GM12874 (cell line): ENCODE results near the gene JMY.

Experiments used
- TF ChIP-seq, protein P1 (sequence below): IDR thresholded peaks from 2 replicates; pipeline ENCODE4 v1.5.1; 2011; ENCODE audit warnings: low read depth, mild to moderate bottlenecking, control low read depth, low read length, moderate library complexity; ENCODE audit not compliant: insufficient read depth

Gene JMY

DNA sequence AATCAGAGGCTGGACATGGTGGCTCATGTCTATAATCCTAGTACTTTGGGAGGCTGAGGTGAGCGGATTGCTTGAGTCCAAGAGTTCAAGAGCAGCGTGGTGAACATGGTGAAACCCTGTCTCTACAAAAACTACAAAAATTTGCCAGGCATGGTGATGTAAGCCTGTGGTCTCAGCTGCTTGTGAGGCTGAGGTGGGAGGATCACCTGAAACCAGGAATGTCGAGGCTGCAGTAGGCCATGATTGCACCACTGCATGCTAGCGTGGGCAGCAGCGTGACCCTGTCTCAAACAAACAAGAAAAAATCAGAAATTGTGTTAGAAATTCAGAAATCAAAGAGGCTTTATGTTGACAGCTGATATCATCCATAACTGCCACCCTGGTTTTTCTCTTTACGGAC, 21.4 kb downstream of the JMY start:
- TF ChIP-seq, protein P1, sequence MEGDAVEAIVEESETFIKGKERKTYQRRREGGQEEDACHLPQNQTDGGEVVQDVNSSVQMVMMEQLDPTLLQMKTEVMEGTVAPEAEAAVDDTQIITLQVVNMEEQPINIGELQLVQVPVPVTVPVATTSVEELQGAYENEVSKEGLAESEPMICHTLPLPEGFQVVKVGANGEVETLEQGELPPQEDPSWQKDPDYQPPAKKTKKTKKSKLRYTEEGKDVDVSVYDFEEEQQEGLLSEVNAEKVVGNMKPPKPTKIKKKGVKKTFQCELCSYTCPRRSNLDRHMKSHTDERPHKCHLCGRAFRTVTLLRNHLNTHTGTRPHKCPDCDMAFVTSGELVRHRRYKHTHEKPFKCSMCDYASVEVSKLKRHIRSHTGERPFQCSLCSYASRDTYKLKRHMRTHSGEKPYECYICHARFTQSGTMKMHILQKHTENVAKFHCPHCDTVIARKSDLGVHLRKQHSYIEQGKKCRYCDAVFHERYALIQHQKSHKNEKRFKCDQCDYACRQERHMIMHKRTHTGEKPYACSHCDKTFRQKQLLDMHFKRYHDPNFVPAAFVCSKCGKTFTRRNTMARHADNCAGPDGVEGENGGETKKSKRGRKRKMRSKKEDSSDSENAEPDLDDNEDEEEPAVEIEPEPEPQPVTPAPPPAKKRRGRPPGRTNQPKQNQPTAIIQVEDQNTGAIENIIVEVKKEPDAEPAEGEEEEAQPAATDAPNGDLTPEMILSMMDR = no peak

DNA sequence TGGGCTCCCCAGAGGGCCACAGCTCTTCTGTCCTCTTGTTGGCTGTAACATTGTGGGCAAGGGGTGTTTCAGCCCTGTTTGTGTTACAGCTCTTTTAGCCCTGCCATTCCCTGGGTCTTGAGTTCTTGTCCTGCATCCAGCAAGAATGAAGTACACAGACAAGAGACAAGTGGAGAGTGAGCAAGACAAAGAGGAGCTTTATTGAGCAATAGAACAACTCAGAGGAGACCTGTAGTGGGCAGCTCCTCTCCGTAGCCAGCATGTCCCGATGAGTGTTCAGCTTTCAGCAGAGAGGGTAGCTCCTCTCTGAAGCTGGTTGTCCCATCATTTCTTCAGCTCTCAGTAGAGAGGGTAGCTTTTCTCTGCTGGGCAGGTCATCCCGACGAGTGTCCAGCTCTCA, 22.9 kb downstream of the JMY start:
- TF ChIP-seq, protein P1 = no peak

DNA sequence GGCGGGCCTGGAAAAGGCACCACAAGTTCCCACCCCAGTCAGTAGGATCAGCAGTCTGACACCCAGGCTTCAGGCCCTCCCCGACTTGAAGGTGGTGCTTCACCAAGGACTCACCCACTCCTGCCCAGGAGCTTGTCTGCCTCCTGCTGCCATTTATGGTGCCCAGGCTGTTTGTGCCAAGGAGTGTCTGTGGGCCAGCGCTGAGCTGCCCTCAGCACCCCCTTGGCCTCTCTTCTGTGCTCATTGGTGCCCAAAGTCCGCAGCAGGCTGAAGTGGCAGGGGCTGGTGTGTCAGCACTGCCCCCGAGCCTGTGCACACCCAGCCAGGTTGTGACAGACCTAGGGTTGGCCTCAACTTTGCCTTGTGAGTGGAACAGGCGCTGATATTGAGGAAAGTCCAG, 23.5 kb downstream of the JMY start:
- TF ChIP-seq, protein P1 = no peak

DNA sequence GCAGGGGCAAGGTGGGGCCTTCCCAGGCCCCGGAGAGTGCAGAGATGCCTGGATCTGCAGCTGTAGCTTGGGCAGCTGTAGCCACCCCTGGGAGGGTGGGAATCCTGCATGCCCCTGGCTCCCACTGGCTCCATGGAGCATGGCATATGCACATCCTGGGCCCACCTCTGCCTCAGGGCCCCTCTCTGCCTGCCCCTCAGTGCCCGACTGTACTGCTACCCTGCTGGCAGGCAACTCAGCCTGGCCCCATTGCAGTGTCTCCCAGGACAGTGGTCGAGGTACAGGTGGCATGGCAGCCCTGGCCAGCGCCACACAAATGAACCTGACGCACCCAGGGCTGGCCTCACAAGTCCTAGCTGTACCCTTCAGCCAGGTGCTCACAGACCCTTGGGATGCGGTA, 23.9 kb downstream of the JMY start:
- TF ChIP-seq, protein P1 = no peak

DNA sequence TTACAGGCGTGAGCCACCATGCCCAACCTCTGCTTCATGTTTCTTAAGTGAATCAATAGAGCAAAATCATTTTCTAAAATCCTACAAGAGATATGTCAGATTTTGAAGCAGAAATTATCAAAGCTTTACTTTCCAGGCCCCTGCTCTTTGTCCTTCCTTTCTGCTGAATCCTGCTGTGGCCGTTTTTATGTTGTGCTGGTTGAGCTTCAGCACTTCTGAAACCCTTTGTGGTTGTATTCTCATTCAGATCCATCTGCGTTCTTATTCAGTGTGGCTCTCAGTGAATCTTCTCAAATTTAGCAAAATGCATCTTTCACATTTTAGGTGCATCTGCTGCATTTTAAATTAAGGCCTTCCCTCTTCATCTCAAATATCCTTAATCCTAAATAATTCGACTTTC, 26.0 kb downstream of the JMY start:
- TF ChIP-seq, protein P1 = no peak

DNA sequence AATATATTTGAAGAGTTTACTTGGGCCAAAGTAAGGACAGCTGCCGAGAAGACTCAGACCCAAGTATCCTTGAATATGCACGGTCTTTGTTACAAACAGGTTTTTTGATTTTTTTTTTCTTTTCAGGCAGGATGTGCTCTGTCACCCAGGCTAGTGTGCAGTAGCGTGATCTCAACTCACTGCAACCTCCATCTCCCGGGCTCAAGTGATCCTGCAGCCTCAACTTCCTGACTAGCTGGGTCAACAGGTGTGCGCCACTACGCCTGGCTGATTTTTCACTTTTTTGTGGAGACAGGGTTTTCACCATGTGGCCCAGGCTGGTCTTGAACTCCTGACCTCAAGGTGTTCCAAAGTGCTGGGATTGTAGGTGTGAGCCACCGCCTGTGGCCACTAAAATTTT, 27.4 kb downstream of the JMY start:
- TF ChIP-seq, protein P1 = no peak

DNA sequence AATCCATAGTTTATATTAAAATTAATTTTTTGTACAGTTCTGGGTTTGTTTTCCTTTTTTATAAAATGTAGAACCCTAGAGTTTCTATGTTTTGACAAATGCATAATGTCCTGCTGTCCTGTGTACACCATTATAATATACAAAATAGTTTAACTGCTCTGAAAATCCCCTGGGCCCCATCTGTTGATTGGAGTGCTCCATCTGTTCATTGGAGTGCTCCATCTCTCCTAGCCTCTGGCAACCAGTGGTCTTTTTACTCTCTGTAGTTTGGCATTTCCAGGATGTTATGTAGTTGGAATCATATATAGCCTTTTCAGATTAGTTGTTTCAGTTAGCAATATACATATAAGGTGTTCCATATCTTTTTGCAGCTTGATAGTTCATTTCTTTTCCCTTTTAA, 31.2 kb downstream of the JMY start:
- TF ChIP-seq, protein P1 = no peak

DNA sequence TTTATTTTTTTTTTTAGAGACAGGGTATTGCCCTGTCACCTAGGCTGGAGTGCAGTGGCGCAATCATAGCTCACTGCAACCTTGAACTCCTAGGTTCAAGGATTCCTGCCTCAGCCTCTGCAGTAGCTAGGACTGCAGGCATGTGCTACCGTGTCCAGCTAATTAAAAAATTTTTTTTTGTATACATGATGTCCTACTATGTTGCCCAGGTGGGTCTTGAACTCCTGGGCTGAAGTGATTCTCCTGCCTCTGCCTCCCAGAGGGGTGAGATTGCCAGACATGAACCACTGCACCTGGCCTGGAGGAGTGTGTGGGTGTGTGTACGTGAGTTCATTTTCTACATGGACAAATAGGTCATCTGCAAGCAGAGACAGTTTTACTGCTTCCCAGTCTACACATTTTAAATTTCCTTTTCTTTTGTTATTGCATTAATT, 33.8 kb downstream of the JMY start:
- TF ChIP-seq, protein P1 = no peak
